ENCODE measurements around the gene P2RY8.

- TF ChIP-seq CTCF (IDR thresholded peaks at IDR 0.05 in 4 of 5, conservative IDR thresholded peaks at IDR 0.05 in 1 of 5) (no peak), POLR2A (IDR thresholded peaks at IDR 0.05) (no peak)
Observed at GRCh38 chrX:1577845-1578244, 40.9 kb upstream of the P2RY8 start.

All from gastrocnemius medialis (tissue), 4 donors.